HepG2 (cell line): ENCODE data around the gene GPS1. TPM values are rescaled to one million over a fixed set of nuclear protein-coding genes. Genes with fewer than 3 reads are reported as not detected.

ENCODE experiments used
- AKAP8 ChIP-seq: sonication (generic); formaldehyde crosslinking; IDR thresholded peaks from 2 replicates; pipeline ENCODE4 v1.5.1; 2020; ENCODE audit warnings: mild to moderate bottlenecking, missing genetic modification reagents
- ATF2 ChIP-seq: sonication (generic); formaldehyde crosslinking; IDR thresholded peaks from 2 replicates; pipeline ENCODE4 v1.4.0; 2020; ENCODE audit warnings: missing genetic modification reagents
- ATF7 ChIP-seq, 2 experiments: fragments of 450-650 bp in 1 of 2; sonication (generic) in 1 of 2; formaldehyde crosslinking in 1 of 2; IDR thresholded peaks; 2 replicates each; pipeline versions ENCODE4 v1.4.0 to v1.6.1; 2016 to 2020; ENCODE audit warnings: antibody characterized with exemption in 1 of 2, mild to moderate bottlenecking in 1 of 2, missing genetic modification reagents in 1 of 2
- BCL6 ChIP-seq: IDR thresholded peaks from 2 replicates; pipeline ENCODE4 v1.6.1; 2016; ENCODE audit warnings: missing genetic modification reagents, missing compliant biosample characterization
- BORCS8-MEF2B ChIP-seq: sonication (generic); formaldehyde crosslinking; IDR thresholded peaks from 2 replicates; pipeline ENCODE4 v1.8.0; 2022; ENCODE audit warnings: mild to moderate bottlenecking, missing genetic modification reagents
- CREM ChIP-seq, 2 experiments: sonication (generic) in 1 of 2; formaldehyde crosslinking in 1 of 2; IDR thresholded peaks; 2 replicates each; pipeline versions ENCODE4 v1.4.0 to v1.6.1; 2016 to 2020; ENCODE audit warnings: antibody characterized with exemption in 1 of 2, mild to moderate bottlenecking in 1 of 2, missing genetic modification reagents in 1 of 2
- ETV6 ChIP-seq: sonication (generic); formaldehyde crosslinking; conservative IDR thresholded peaks from 2 replicates; pipeline ENCODE4 v1.4.0; 2020; ENCODE audit warnings: missing genetic modification reagents
- FOXP4 ChIP-seq: sonication (generic); formaldehyde crosslinking; IDR thresholded peaks from 2 replicates; pipeline ENCODE4 v1.4.0; 2020; ENCODE audit warnings: missing genetic modification reagents
- KDM1A ChIP-seq: IDR thresholded peaks from 2 replicates; pipeline ENCODE4 v1.6.1; 2016; ENCODE audit warnings: missing compliant biosample characterization
- MTF2 ChIP-seq: sonication (generic); formaldehyde crosslinking; IDR thresholded peaks from 2 replicates; pipeline ENCODE4 v1.5.0; 2020; ENCODE audit warnings: missing genetic modification reagents, borderline replicate concordance
- NFE2L2 ChIP-seq: fragments of 150-350 bp; IDR thresholded peaks from 2 replicates; pipeline ENCODE4 v1.6.1; 2014; ENCODE audit warnings: low read length
- NR2F1 ChIP-seq, 2 experiments: fragments of 450-650 bp in 1 of 2; formaldehyde crosslinking in 1 of 2; IDR thresholded peaks; 2 replicates each; pipeline versions ENCODE4 v1.5.0 to v1.6.1; 2016 to 2020; ENCODE audit warnings: mild to moderate bottlenecking in 1 of 2, missing compliant biosample characterization in 1 of 2, missing genetic modification reagents in 1 of 2, moderate library complexity in 1 of 2
- RFX3 ChIP-seq: IDR thresholded peaks from 2 replicates; pipeline ENCODE4 v1.6.1; 2016; ENCODE audit warnings: missing biosample characterization, missing genetic modification reagents
- ZBTB21 ChIP-seq: sonication (generic); formaldehyde crosslinking; IDR thresholded peaks from 2 replicates; pipeline ENCODE4 v1.4.0; 2020; ENCODE audit warnings: missing genetic modification reagents
- ZBTB25 ChIP-seq: IDR thresholded peaks from 2 replicates; pipeline ENCODE4 v1.6.1; 2018; ENCODE audit warnings: missing genetic modification reagents
- ZNF160 ChIP-seq: sonication (generic); formaldehyde crosslinking; IDR thresholded peaks from 2 replicates; pipeline ENCODE4 v1.8.0; 2022; ENCODE audit warnings: mild to moderate bottlenecking, inconsistent platforms, missing genetic modification reagents
- ZNF232 ChIP-seq: sonication (generic); formaldehyde crosslinking; IDR thresholded peaks from 2 replicates; pipeline ENCODE4 v1.4.0; 2020; ENCODE audit warnings: missing genetic modification reagents, borderline replicate concordance
- ZNF256 ChIP-seq: sonication (generic); formaldehyde crosslinking; conservative IDR thresholded peaks from 2 replicates; pipeline ENCODE4 v1.4.0; 2020; ENCODE audit warnings: missing genetic modification reagents
- ZNF564 ChIP-seq: sonication (generic); formaldehyde crosslinking; IDR thresholded peaks from 2 replicates; pipeline ENCODE4 v1.8.1; 2023; ENCODE audit warnings: mild to moderate bottlenecking, missing genetic modification reagents
- ZNF678 ChIP-seq: sonication (generic); formaldehyde crosslinking; IDR thresholded peaks from 2 replicates; pipeline ENCODE4 v1.4.0; 2020; ENCODE audit warnings: mild to moderate bottlenecking, missing genetic modification reagents
- ZNF713 ChIP-seq: sonication (generic); formaldehyde crosslinking; IDR thresholded peaks from 2 replicates; pipeline ENCODE4 v1.4.0; 2020; ENCODE audit warnings: mild to moderate bottlenecking, missing genetic modification reagents
- polyA plus RNA-seq, 8 experiments: library from polyadenylated mRNA; depleted of rRNA in 3 of 8; stranded (reverse) in 7 of 8; unstranded in 1 of 8; fragments of >200 nt; fragmentation: Illumina TruSeq in 4 of 8; extraction: Trizol in 4 of 8; gene quantifications; 2 replicates each; pipeline versions ENCODE4 v1.2.1 to v1.2.3, GENCODE V29; 2011 to 2016; ENCODE audit warnings: low read depth in 4 of 8, missing spikeins in 1 of 8, mixed read lengths in 1 of 8; ENCODE audit not compliant: insufficient read depth in 1 of 8
- total RNA-seq, 5 experiments: library from RNA; depleted of rRNA; stranded (reverse); fragments of >200 nt; fragmentation: Illumina TruSeq; extraction: Trizol; gene quantifications; 2 replicates each; pipeline ENCODE4 v1.2.3, GENCODE V29; 2016; ENCODE audit warnings: low read depth in 1 of 5
- TF ChIP-seq, protein P1 (sequence below): sonication (generic); formaldehyde crosslinking; IDR thresholded peaks from 2 replicates; pipeline ENCODE4 v1.5.0; 2020; ENCODE audit warnings: mild to moderate bottlenecking, missing genetic modification reagents, borderline replicate concordance
- TF ChIP-seq, protein P2 (sequence below): sonication (generic); formaldehyde crosslinking; IDR thresholded peaks from 2 replicates; pipeline ENCODE4 v1.8.1; 2023; ENCODE audit warnings: mild to moderate bottlenecking, missing genetic modification reagents, borderline replicate concordance
- TF ChIP-seq, protein P3 (sequence below): sonication (generic); formaldehyde crosslinking; IDR thresholded peaks from 2 replicates; pipeline ENCODE4 v1.8.1; 2023; ENCODE audit warnings: mild to moderate bottlenecking, missing genetic modification reagents

Gene GPS1
- total and polyA plus RNA-seq, 2 of the 13 experiments (the other 11 are each of a cell fraction or from before 2014, with no cell fraction given): 124 to 128 TPM

DNA sequence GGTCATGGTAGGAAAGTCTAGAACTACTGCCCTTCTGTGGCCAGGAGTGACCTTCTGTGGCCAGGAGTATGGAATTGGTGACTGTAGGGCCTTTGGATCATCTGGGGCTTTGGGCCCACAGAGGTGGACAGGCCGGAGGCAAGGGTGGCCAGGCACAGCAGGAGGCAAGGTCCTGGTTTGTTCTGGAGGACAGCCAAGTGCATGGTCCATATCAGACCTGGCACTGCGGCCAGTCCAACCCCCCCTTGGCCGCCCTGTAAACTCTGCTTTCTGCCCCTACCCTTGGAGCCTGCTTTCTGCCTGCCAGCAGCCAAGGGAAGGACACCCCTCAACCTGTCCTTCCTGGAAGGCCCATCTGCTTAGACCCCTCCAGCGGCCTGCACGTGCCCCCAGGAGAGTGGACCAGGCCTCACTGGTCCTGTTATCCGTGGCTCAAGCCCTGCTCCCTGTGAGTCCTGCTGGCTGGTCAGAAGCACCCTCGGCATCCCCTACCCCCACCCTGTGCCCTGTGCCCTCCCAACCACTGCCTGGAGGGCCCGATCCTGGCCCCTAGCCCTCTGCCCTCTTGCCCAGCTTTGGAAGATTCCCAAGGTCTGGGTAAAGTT is 11.9 kb upstream of the GPS1 start (continued):
- TF ChIP-seq, protein P1, sequence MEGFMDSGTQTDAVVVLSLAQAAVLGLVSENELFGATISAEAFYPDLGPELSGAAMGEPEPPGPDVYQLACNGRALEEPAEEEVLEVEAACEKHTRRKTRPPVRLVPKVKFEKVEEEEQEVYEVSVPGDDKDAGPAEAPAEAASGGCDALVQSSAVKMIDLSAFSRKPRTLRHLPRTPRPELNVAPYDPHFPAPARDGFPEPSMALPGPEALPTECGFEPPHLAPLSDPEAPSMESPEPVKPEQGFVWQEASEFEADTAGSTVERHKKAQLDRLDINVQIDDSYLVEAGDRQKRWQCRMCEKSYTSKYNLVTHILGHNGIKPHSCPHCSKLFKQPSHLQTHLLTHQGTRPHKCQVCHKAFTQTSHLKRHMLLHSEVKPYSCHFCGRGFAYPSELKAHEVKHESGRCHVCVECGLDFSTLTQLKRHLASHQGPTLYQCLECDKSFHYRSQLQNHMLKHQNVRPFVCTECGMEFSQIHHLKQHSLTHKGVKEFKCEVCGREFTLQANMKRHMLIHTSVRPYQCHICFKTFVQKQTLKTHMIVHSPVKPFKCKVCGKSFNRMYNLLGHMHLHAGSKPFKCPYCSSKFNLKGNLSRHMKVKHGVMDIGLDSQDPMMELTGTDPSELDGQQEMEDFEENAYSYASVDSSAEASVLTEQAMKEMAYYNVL (CRISPR knock-in tag): no peak
- TF ChIP-seq ZNF564 (CRISPR knock-in tag) (no peak), ZBTB25 (no peak), FOXP4 (CRISPR knock-in tag) (no peak), ATF7 (IDR thresholded peaks at IDR 0.05) (no peak), ATF7 (CRISPR knock-in tag; IDR thresholded peaks at IDR 0.05) (no peak), ATF2 (CRISPR knock-in tag) (no peak), ZNF160 (CRISPR knock-in tag) (no peak), BCL6 (CRISPR knock-in tag) (no peak), BORCS8-MEF2B (0 out of 2 replicates have a peak, but pooled peaks have one; percentile 33), ZNF256 (no peak), MTF2 (CRISPR knock-in tag) (no peak), ZNF713 (CRISPR knock-in tag) (no peak), NR2F1 (CRISPR knock-in tag; IDR thresholded peaks at IDR 0.05) (no peak), AKAP8 (CRISPR knock-in tag) (no peak), ZBTB21 (CRISPR knock-in tag) (no peak), CREM (IDR thresholded peaks at IDR 0.05) (no peak), CREM (CRISPR knock-in tag; IDR thresholded peaks at IDR 0.05) (no peak), RFX3 (no peak), KDM1A (CRISPR knock-in tag) (no peak), ZNF232 (no peak), ZNF678 (CRISPR knock-in tag) (no peak), ETV6 (CRISPR knock-in tag) (peak; percentile 15; the same call in 1 of the 2 replicates), NFE2L2 (no peak)
- TF ChIP-seq, protein P2, sequence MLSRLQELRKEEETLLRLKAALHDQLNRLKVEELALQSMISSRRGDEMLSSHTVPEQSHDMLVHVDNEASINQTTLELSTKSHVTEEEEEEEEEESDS (CRISPR knock-in tag): no peak
- TF ChIP-seq, protein P3, sequence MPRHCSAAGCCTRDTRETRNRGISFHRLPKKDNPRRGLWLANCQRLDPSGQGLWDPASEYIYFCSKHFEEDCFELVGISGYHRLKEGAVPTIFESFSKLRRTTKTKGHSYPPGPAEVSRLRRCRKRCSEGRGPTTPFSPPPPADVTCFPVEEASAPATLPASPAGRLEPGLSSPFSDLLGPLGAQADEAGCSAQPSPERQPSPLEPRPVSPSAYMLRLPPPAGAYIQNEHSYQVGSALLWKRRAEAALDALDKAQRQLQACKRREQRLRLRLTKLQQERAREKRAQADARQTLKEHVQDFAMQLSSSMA (CRISPR knock-in tag): no peak
